ENCODE measurements around the gene IZUMO1R.

- no peak for TF ChIP-seq EZH2 (IDR thresholded peaks at IDR 0.05; ENCODE audit: borderline replicate concordance, low read depth, low read length, poor library complexity, severe bottlenecking)
- no peak for TF ChIP-seq CTCF (conservative IDR thresholded peaks at IDR 0.05; ENCODE audit: low read depth, low read length)
Measured at GRCh38 chr11:94276943-94277342, 27.4 kb upstream of the IZUMO1R start.
